AG09319 (cell line): ENCODE measurements around the gene ZNF132.
A peak's percentile ranks its signal among the peaks of the same experiment; 100 is the strongest.

Experiments used
- DNase-seq: peaks from one replicate; pipeline ENCODE4 v3.0.0-alpha.2; 2010; ENCODE audit warnings: low read depth; ENCODE audit errors: extremely low read depth
- CTCF ChIP-seq: IDR thresholded peaks from 2 replicates; pipeline ENCODE4 v1.5.1; 2011; ENCODE audit warnings: low read depth, mild to moderate bottlenecking, inconsistent platforms, low read length, moderate library complexity

Gene ZNF132

GRCh38 chr19:58479303-58479702, 39.4 kb upstream of the ZNF132 start:
- no peak for TF ChIP-seq CTCF
- DNase-seq = no peak

- TF ChIP-seq CTCF = no peak
- no peak for DNase-seq
Observed at GRCh38 chr19:58477871-58478270, 37.9 kb upstream of the ZNF132 start.

DNA sequence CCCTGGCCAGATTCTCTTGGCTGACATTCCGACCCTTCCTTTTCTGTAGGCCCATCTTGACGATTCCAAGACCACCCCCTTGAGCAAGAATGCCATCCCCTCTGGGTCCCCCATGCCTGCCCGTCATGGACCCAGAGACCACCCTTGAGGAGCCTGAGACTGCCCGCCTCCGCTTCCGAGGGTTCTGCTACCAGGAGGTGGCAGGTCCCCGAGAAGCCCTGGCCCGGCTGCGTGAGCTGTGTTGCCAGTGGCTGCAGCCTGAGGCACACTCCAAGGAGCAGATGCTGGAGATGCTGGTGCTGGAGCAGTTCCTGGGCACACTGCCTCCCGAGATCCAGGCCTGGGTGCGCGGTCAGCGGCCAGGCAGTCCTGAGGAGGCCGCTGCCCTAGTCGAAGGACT, 37.2 kb upstream of the ZNF132 start:
- DNase-seq = no peak

GRCh38 chr19:58476498-58477015, 36.6 kb upstream of the ZNF132 start:
- DNase-seq = no peak
- TF ChIP-seq CTCF = no peak

More for the DNA sequence above, 37.2 kb upstream of the ZNF132 start:
- no peak for TF ChIP-seq CTCF

- peak; percentile 88 for DNase-seq
- no peak; the same call in 1 of the 2 replicates for TF ChIP-seq CTCF
Observed at GRCh38 chr19:58475714-58476497, 36.0 kb upstream of the ZNF132 start, which contains the start of gene ZNF446. Gene ZNF446 (plus strand): TSS chr19:58476352. CDS start chr19:58477219, 867 bp downstream.

DNA sequence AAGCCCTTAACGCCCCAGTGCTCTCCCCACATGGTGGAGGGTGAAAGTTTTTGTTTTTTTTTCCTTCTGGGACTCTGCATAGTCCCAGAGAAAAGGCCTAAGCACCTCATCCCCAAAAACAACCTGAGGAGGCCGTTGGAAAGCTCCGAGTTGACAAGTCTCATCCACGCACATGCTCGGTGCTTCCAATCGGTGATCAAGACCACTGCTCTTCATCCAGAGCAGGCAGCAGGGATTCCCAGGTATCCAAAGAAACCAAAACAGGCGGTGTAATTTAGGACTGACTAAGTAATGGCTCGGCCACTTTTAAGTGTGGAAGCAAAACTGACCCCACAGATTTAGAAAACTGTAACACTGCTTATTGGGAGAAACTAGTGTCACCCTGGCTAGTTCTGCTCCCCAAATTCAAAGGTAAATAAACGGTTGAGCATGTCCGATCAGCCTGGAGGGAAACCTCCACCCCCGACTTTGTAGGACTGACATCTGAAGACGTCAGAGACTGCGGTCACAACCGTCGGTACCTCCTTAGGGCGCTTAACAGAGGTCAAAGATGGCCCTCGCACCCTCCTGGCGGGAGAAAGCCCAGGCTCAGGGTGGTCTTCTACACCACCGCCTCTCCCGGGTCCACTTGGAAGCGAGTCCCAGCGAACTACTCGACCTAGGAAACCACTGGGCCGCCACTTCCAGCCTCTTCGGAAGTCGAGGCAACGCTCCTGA, 35.2 kb upstream of the ZNF132 start:
- no peak for DNase-seq
- no peak for TF ChIP-seq CTCF
